HG02870 (cell line): ENCODE measurements around the gene OTOF.

Experiments
- ATAC-seq: cut with Tn5 transposase; IDR thresholded peaks from one replicate; pipeline ENCODE4 v1.9.1; 2021; ENCODE audit warnings: mild to moderate bottlenecking, moderate library complexity; ENCODE audit not compliant: unreplicated experiment

Gene OTOF

GRCh38 chr2:26466662-26467310 is 11.1 kb downstream of the OTOF start:
- no peak for ATAC-seq

- ATAC-seq = no peak
Observed at GRCh38 chr2:26465981-26466471, 11.9 kb downstream of the OTOF start.

- ATAC-seq = no peak
Observed at GRCh38 chr2:26465266-26465925, 12.5 kb downstream of the OTOF start.

- ATAC-seq = no peak
Observed at GRCh38 chr2:26464390-26465265, 13.3 kb downstream of the OTOF start.

GRCh38 chr2:26463244-26464192 is 14.4 kb downstream of the OTOF start:
- no peak for ATAC-seq

GRCh38 chr2:26462511-26463243 is 15.2 kb downstream of the OTOF start:
- ATAC-seq = no peak

GRCh38 chr2:26462100-26462499 is 15.8 kb downstream of the OTOF start:
- no peak for ATAC-seq

GRCh38 chr2:26461601-26462023 is 16.3 kb downstream of the OTOF start:
- no peak for ATAC-seq

- no peak for ATAC-seq
Observed at GRCh38 chr2:26460613-26461031, 17.3 kb downstream of the OTOF start.

GRCh38 chr2:26459991-26460612 is 17.8 kb downstream of the OTOF start:
- ATAC-seq = no peak

GRCh38 chr2:26458365-26459042 is 19.4 kb downstream of the OTOF start:
- ATAC-seq = no peak

- ATAC-seq = no peak
Observed at GRCh38 chr2:26457695-26458364, 20.1 kb downstream of the OTOF start.

- no peak for ATAC-seq
Observed at GRCh38 chr2:26457251-26457666, 20.7 kb downstream of the OTOF start.

- no peak for ATAC-seq
Observed at GRCh38 chr2:26456440-26457250, 21.3 kb downstream of the OTOF start.

GRCh38 chr2:26455670-26456439 is 22.1 kb downstream of the OTOF start:
- ATAC-seq = no peak

GRCh38 chr2:26455037-26455669 is 22.8 kb downstream of the OTOF start:
- ATAC-seq = no peak
